Stimulated activated CD4-positive, alpha-beta T cell treated with anti-CD3 and anti-CD28 coated beads, Interleukin-1b, Interleukin-23, amount 100 ng/mL, for 1 hour (primary cell): Measurements from ENCODE around the gene STK38L.

ENCODE experiments used
- DNase-seq, 2 donors: peaks; one replicate each; pipeline ENCODE4 v3.0.0-alpha.2; 2020; ENCODE audit warnings: low read depth in 2 of 2

Gene STK38L

GRCh38 chr12:27319409-27319808, 75.3 kb downstream of the STK38L start:
- DNase-seq: no peak

GRCh38 chr12:27319848-27320247, 75.8 kb downstream of the STK38L start:
- DNase-seq: no peak

- no peak for DNase-seq
These were observed 80.4 kb downstream of the STK38L start for GRCh38 chr12:27324530-27324929.

- DNase-seq: no peak
These were observed 86.8 kb downstream of the STK38L start for GRCh38 chr12:27330846-27331245.

- DNase-seq: no peak
These were observed 87.3 kb downstream of the STK38L start for GRCh38 chr12:27331291-27331926.

- no peak for DNase-seq
These were observed 87.8 kb downstream of the STK38L start for GRCh38 chr12:27331927-27332324.

- no peak for DNase-seq
These were observed 88.3 kb downstream of the STK38L start for GRCh38 chr12:27332407-27332713.

- no peak for DNase-seq
These were observed 88.8 kb downstream of the STK38L start, which contains the start of gene BMAL2 for GRCh38 chr12:27332714-27333402. Gene BMAL2, plus strand, starts transcription at chr12:27332836. Its CDS starts 237 bp downstream, at chr12:27333073.

GRCh38 chr12:27333403-27334009, 89.4 kb downstream of the STK38L start:
- DNase-seq: peak in 1 of 2 donors; percentile 21

- no peak for DNase-seq
These were observed 90.1 kb downstream of the STK38L start for GRCh38 chr12:27334042-27334720.

- no peak for DNase-seq
These were observed 90.6 kb downstream of the STK38L start for GRCh38 chr12:27334721-27335082.

- no peak for DNase-seq
These were observed 91.5 kb downstream of the STK38L start for GRCh38 chr12:27335364-27336281.

- DNase-seq: no peak
These were observed 92.2 kb downstream of the STK38L start for GRCh38 chr12:27336282-27336653.

- DNase-seq: no peak
These were observed 93.3 kb downstream of the STK38L start for GRCh38 chr12:27337376-27337775.

- no peak for DNase-seq
These were observed 94.4 kb downstream of the STK38L start for GRCh38 chr12:27338473-27338872.

GRCh38 chr12:27340971-27341370, 96.9 kb downstream of the STK38L start:
- no peak for DNase-seq

- DNase-seq: no peak
These were observed 98.5 kb downstream of the STK38L start for GRCh38 chr12:27342536-27342935.

- no peak for DNase-seq
These were observed 99.3 kb downstream of the STK38L start for GRCh38 chr12:27343255-27344000.

- no peak for DNase-seq
These were observed 100.2 kb downstream of the STK38L start for GRCh38 chr12:27344246-27344645.

GRCh38 chr12:27344760-27345159, 100.7 kb downstream of the STK38L start:
- DNase-seq: no peak

- DNase-seq: no peak
These were observed 101.3 kb downstream of the STK38L start for GRCh38 chr12:27345376-27345775.
